HEK293T (cell line): ENCODE data around the gene NPHP4.

Source experiments
- CTCF ChIA-PET: fragments of 350-600 bp; formaldehyde crosslinking; extraction: SDS; loops from one replicate; lab custom pipeline; 2021; ENCODE audit warnings: antibody characterized with exemption, inconsistent platforms; lab: Yijun Ruan, JAX
- POLR2A ChIA-PET: fragments of 350-600 bp; formaldehyde crosslinking; extraction: SDS; loops from one replicate; lab custom pipeline; 2020; ENCODE audit warnings: antibody characterized with exemption, inconsistent platforms; lab: Yijun Ruan, JAX
- DNase-seq: peaks from one replicate; pipeline ENCODE4 v3.0.0; 2012; ENCODE audit warnings: mixed read lengths; ENCODE audit errors: extremely low spot score
- ARNT ChIP-seq: fragments of 450-650 bp; IDR thresholded peaks from 2 replicates; pipeline ENCODE4 v1.6.1; 2017; ENCODE audit warnings: mild to moderate bottlenecking
- BHLHE40 ChIP-seq: fragments of 450-650 bp; IDR thresholded peaks from 2 replicates; pipeline ENCODE4 v1.6.1; 2016; ENCODE audit warnings: mild to moderate bottlenecking, moderate library complexity, borderline replicate concordance
- CTBP1 ChIP-seq: fragments of 450-650 bp; IDR thresholded peaks from 2 replicates; pipeline ENCODE4 v1.6.1; 2016; ENCODE audit warnings: borderline replicate concordance
- ELF4 ChIP-seq: fragments of 450-650 bp; IDR thresholded peaks from 2 replicates; pipeline ENCODE4 v1.6.1; 2017; ENCODE audit warnings: antibody characterized with exemption
- FOXA1 ChIP-seq: fragments of 450-650 bp; IDR thresholded peaks from 2 replicates; pipeline ENCODE4 v1.6.1; 2016; ENCODE audit warnings: mild to moderate bottlenecking
- FOXK2 ChIP-seq: fragments of 450-650 bp; IDR thresholded peaks from 2 replicates; pipeline ENCODE4 v1.6.1; 2016; ENCODE audit warnings: mild to moderate bottlenecking
- FOXM1 ChIP-seq: fragments of 450-650 bp; IDR thresholded peaks from 2 replicates; pipeline ENCODE4 v1.6.1; 2017; ENCODE audit warnings: mild to moderate bottlenecking, borderline replicate concordance
- HDGF ChIP-seq: fragments of 450-650 bp; IDR thresholded peaks from 2 replicates; pipeline ENCODE4 v1.6.1; 2017; ENCODE audit warnings: antibody characterized with exemption, borderline replicate concordance
- L3MBTL2 ChIP-seq: fragments of 450-650 bp; conservative IDR thresholded peaks from 2 replicates; pipeline ENCODE4 v1.6.1; 2016; ENCODE audit warnings: mild to moderate bottlenecking
- LEF1 ChIP-seq: fragments of 450-650 bp; IDR thresholded peaks from 2 replicates; pipeline ENCODE4 v1.6.1; 2017; ENCODE audit warnings: mild to moderate bottlenecking, borderline replicate concordance
- NFRKB ChIP-seq: fragments of 450-650 bp; IDR thresholded peaks from 2 replicates; pipeline ENCODE4 v1.6.1; 2016; ENCODE audit warnings: mild to moderate bottlenecking, moderate library complexity
- SP1 ChIP-seq: fragments of 450-650 bp; IDR thresholded peaks from 2 replicates; pipeline ENCODE4 v1.6.1; 2017
- SUZ12 ChIP-seq: fragments of 450-650 bp; IDR thresholded peaks from 2 replicates; pipeline ENCODE4 v1.6.1; 2016; ENCODE audit warnings: mild to moderate bottlenecking
- TARDBP ChIP-seq: fragments of 450-650 bp; IDR thresholded peaks from 2 replicates; pipeline ENCODE4 v1.6.1; 2016
- ZNF384 ChIP-seq: fragments of 450-650 bp; IDR thresholded peaks from 2 replicates; pipeline ENCODE4 v1.6.1; 2016
- TF ChIP-seq, protein P1 (sequence below): fragments of 450-650 bp; IDR thresholded peaks from 2 replicates; pipeline ENCODE4 v1.6.1; 2016

Gene NPHP4

DNA sequence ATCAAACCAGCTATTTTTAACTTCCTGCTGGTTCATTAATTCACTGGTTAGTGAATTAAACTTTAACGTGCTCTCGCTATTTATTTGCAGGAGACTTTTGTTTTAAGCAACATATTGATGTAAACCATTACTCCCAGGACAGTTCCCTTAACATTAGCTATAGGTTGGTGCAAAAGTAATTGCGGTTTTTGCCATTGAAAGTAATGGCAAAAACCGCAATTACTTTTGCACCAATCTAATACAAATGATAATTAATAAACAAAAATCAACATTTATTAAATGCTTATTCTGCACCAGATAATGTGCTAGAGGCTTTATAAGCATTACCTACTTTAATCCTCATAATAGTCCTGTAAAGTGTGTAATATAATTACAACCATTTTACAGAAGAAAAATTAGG is 176.5 kb downstream of the NPHP4 start:
- ChIA-PET CTCF (no interaction called here), POLR2A (no interaction called here)
- TF ChIP-seq ELF4 (peak; percentile 71; the same call in 1 of the 2 replicates), TARDBP (no peak)
- no peak for DNase-seq

DNA sequence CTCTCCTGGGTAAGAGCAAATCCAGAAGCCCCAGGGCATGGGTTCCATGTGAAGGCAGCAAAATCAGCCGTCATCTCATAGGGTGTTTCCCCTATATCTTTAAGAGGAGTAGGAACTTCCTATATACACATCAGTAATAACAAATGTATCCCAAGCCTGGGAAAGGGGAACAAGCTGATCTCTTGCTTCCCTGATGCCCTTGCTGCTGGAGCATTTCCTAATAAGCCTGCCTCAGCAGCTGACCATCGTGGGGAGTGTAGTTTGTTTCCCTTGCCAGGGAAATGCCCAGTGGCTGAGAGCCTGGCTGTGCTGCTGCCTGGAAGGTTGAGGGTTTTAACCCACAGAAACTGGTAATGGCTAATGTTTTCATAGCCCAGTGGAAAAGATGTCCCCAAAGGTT is 177.0 kb downstream of the NPHP4 start:
- no peak for DNase-seq
- ChIA-PET CTCF (no interaction called here), POLR2A (no interaction called here)
- no peak for TF ChIP-seq ZNF384
- no peak for TF ChIP-seq SUZ12
- TF ChIP-seq, protein P1, sequence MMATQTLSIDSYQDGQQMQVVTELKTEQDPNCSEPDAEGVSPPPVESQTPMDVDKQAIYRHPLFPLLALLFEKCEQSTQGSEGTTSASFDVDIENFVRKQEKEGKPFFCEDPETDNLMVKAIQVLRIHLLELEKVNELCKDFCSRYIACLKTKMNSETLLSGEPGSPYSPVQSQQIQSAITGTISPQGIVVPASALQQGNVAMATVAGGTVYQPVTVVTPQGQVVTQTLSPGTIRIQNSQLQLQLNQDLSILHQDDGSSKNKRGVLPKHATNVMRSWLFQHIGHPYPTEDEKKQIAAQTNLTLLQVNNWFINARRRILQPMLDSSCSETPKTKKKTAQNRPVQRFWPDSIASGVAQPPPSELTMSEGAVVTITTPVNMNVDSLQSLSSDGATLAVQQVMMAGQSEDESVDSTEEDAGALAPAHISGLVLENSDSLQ: no peak
- no peak for TF ChIP-seq NFRKB
- no peak for TF ChIP-seq L3MBTL2
- no peak for TF ChIP-seq FOXA1
- no peak for TF ChIP-seq LEF1
- no peak for TF ChIP-seq CTBP1
- TF ChIP-seq TARDBP: no peak
- TF ChIP-seq BHLHE40: no peak
- no peak for TF ChIP-seq HDGF
- no peak for TF ChIP-seq ARNT
- TF ChIP-seq FOXK2: no peak
- TF ChIP-seq FOXM1: no peak
- TF ChIP-seq SP1: no peak
- TF ChIP-seq ELF4: no peak

DNA sequence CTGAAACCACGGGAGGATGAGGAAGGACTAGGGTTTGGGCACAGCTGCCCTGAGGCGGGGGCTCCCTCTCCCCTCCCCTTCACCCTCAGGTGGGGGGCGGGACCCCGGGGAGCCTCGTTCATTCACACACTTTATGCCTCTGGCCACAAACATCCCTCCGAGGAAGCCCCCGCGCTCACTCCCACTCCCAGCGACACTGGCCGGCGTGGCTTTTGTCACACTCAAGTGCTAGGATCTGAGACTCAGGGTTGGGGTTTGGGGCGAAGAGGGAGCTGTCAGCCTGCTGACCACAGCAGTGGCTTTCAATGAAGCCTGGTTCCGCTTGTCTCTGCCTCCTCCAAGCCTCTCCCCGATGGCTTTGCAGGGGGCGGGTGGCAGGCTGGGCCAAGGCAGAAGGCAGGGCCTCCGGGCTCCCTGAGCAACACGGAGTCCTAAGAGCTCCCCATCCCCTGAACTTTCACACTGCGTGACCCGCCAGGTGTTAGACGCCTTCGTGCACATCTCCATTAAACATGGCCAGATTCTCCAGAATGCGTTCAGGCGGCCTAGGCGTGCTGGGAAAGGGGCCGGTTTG is 178.1 kb downstream of the NPHP4 start:
- POLR2A ChIA-PET: no interaction called here
- TF ChIP-seq NFRKB: no peak
- CTCF ChIA-PET: no interaction called here
- DNase-seq: no peak

DNA sequence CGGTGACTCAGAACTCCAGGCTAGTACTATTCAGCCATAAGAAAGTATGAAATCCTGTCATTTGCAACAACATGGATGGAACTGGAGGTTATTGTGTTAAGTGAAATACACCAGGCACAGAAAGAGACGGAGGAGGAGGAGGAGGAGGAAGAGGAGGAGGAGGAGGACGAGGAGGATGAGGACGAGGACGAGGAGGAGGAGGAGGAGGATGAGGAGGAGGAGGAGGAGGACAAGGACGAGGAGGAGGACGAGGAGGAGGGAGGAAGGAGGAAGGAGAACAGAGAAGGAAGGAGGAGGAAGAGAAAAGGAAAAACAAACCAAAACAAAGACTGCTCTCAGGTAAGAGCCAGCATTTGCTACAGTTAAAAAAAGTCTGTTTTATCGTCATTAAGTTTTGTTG is 178.7 kb downstream of the NPHP4 start:
- TF ChIP-seq ELF4 (no peak), L3MBTL2 (no peak), HDGF (no peak), FOXK2 (no peak), LEF1 (no peak)
- ChIA-PET POLR2A (no interaction called here), CTCF (no interaction called here)
- DNase-seq: no peak
